ENCODE measurements around the gene FBXO17.
"Not testable (repeated sequence)": the region's sequence is repeated elsewhere in the genome, so short reads cannot be mapped to it uniquely, and the experiment has no call there.

Gene FBXO17

DNA sequence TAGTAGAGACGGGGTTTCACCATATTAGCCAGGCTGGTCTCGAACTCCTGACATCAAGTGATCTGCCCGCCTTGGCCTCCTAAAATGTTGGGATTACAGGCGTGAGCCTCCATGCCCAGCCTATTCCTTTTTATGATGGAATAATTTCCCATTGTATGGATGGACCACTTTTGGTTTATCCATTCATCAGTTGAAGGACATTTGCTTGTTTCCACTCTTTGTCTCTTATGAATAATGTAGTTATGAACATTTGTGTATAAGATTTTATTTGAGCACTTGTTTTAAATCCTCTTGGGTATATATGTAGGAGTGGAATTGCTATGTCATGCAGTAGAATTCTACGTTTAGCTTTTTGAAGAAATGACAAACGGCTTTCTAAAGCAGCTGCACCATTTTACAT lies 33.5 kb upstream of the FBXO17 start:
- no peak overlapping the region for H3K4me3 ChIP-seq (ENCODE audit: low read depth, low read length)
- TF ChIP-seq, protein P1, sequence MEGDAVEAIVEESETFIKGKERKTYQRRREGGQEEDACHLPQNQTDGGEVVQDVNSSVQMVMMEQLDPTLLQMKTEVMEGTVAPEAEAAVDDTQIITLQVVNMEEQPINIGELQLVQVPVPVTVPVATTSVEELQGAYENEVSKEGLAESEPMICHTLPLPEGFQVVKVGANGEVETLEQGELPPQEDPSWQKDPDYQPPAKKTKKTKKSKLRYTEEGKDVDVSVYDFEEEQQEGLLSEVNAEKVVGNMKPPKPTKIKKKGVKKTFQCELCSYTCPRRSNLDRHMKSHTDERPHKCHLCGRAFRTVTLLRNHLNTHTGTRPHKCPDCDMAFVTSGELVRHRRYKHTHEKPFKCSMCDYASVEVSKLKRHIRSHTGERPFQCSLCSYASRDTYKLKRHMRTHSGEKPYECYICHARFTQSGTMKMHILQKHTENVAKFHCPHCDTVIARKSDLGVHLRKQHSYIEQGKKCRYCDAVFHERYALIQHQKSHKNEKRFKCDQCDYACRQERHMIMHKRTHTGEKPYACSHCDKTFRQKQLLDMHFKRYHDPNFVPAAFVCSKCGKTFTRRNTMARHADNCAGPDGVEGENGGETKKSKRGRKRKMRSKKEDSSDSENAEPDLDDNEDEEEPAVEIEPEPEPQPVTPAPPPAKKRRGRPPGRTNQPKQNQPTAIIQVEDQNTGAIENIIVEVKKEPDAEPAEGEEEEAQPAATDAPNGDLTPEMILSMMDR (IDR thresholded peaks at IDR 0.05; ENCODE audit: control insufficient read depth, extremely low read depth, insufficient read depth) = no peak
- DNase-seq (ENCODE audit: low read depth) = no peak

DNA sequence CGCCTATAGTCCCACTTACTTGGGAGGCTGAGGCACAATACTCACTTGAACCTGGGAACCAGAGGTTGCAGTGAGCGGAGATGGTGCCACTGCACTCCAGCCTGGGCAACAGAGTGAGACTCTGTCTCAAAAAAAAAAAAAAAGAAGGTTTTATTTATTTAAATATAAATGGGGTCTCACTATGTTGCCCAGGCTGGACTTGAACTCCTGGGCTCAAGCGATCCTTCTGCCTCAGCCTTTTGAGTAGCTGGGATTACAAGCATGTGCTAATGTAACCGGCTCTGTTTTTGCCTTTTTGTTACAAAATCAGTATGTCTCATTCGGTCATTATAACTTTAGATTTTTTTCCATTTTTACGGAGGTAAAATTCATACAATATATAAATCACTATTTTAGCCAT lies 32.6 kb upstream of the FBXO17 start:
- TF ChIP-seq, protein P1 (IDR thresholded peaks at IDR 0.05; ENCODE audit: control insufficient read depth, extremely low read depth, insufficient read depth) = no peak
- no peak for DNase-seq (ENCODE audit: low read depth)
- H3K4me3 ChIP-seq (ENCODE audit: low read depth, low read length) = no peak overlapping the region

DNA sequence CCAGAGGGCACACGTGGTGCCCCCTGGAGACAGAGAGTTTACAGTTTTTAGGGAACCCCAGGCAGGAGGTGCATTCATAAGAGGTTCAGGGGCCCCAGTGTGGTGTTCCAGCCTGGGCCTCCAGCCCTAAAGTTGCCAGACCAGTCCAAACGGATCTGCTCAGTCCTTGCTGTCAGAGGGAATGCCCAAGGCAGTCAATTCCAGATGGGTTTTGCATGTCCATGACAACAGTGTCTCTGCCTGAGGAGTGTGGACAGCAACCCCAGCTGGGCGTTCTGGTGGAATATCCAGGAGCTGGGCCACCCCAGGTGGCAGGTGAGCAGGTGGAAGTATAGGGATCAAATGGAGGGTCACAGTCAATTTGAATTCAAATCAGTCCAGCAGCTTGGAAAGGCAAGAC lies 31.6 kb upstream of the FBXO17 start:
- TF ChIP-seq, protein P1 (IDR thresholded peaks at IDR 0.05; ENCODE audit: control insufficient read depth, extremely low read depth, insufficient read depth) = no peak
- DNase-seq (ENCODE audit: low read depth) = no peak
- H3K4me3 ChIP-seq (ENCODE audit: low read depth, low read length) = no peak overlapping the region

DNA sequence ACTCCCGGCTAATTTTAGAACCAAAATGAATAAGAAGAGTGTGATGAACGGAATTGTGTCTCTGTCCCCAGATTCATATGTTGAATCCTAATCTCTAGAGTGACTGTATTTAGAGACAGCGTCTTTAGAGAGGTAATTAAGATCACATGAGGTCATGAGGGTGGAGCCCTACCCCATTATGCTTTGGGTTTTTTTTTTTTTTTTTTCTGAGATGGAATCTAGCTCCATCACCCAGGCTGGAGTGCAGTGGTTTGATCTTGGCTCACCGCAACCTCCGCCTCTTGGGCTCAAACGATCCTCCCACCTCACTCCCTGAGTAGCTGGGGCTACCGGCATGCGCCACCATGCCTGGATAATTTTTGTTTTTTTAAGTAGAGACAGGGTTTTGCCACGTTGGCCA lies 28.9 kb upstream of the FBXO17 start:
- no peak for DNase-seq (ENCODE audit: low read depth)
- no peak overlapping the region for H3K4me3 ChIP-seq (ENCODE audit: low read depth, low read length)
- TF ChIP-seq, protein P1 (IDR thresholded peaks at IDR 0.05; ENCODE audit: control insufficient read depth, extremely low read depth, insufficient read depth) = no peak

DNA sequence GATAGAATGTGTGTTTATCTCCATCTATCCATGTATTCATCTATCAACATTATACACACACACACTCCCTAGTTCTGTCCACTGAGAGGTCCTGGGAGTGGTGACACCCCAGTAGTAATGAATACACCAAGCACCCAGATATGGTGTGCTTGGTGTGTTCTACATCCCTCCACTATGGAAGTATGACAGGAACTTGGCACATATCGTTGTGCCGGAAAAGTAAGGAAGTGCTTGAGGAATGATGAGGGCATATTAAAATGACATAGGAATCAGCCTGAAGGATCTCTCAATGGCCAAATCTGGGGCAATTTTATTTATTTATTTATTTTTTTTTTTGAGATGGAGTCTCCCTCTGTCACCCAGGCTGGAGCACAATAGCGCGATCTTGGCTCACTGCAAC lies 28.3 kb upstream of the FBXO17 start:
- DNase-seq (ENCODE audit: low read depth) = no peak
- H3K4me3 ChIP-seq (ENCODE audit: low read depth, low read length) = no peak overlapping the region
- TF ChIP-seq, protein P1 (IDR thresholded peaks at IDR 0.05; ENCODE audit: control insufficient read depth, extremely low read depth, insufficient read depth) = no peak

DNA sequence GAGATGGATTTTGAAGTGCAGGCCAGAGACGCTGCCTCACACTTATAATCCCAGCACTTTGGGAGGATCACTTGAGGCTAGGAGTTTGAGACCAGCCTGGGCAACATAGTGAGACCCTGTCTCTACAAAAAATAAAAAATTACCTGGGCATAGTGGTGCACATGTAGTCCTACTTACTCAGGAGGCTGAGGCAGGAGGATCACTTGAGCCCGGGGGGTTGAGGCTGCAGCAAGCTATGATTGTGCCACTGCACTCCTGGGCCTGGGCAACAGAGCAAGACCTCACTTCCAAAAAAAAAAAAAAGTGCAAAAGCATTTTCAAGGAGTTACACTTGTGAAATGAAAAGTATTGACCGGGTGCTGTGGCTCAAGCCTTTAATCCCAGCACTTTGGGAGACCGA lies 27.6 kb upstream of the FBXO17 start:
- TF ChIP-seq, protein P1 (IDR thresholded peaks at IDR 0.05; ENCODE audit: control insufficient read depth, extremely low read depth, insufficient read depth) = no peak
- no peak overlapping the region for H3K4me3 ChIP-seq (ENCODE audit: low read depth, low read length)
- DNase-seq (ENCODE audit: low read depth) = no peak

DNA sequence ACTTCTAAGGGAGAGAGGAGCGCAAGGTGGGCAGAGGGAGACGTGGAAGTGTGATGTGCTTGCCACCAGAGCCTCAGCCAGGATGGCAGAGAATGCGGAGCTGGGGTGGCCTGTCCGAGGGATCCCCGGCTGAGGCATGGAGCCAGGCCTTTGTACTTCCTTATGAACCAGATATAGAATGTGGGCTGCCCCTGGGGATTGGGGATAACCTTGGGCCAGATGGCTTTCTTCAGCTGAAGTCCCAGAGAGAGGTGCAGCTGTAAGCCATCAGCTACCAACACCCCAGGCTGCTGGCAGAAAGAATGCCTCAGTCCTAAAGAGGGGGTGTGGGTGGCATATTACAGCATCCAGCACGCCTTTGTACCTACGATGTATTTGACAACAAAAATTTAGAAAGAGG lies 25.5 kb upstream of the FBXO17 start:
- TF ChIP-seq, protein P1 (IDR thresholded peaks at IDR 0.05; ENCODE audit: control insufficient read depth, extremely low read depth, insufficient read depth) = no peak
- no peak for DNase-seq (ENCODE audit: low read depth)
- H3K4me3 ChIP-seq (ENCODE audit: low read depth, low read length) = no peak overlapping the region

DNA sequence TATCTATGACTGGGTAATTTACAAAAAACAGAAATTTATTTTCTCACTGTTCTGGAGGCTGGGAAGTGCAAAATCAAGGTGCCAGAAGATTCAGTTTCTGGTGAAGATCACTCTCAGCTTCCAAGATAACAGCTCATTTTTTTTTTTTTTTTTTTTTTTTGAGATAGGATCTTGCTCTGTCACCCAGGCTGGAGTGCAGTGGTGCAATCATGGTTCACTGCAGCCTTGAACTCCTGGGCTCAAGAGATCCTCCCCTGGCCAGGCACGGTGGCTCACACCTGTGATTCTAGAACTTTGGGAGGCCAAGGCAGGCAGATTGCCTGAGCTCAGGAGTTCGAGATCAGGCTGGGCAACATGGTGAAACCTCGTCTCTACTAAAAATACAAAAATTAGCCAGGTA lies 22.0 kb upstream of the FBXO17 start:
- DNase-seq (ENCODE audit: low read depth); H3K4me3 ChIP-seq (ENCODE audit: low read depth, low read length): not testable (repeated sequence)

Measured in LNCaP clone FGC (cell line).